SK-N-SH treated with all-trans-retinoic acid at 6 μM for 48 hours (cell line): Measurements from ENCODE around the gene FOXO3.

Experiments used
- ATAC-seq: fragments of 200-7000 bp; cut with Tn5 transposase; 3 replicates; pipeline ENCODE4 v1.9.1; 2020; ENCODE audit warnings: mild to moderate bottlenecking, moderate library complexity
- ARNTL ChIP-seq: fragments of 450-650 bp; formaldehyde crosslinking; IDR thresholded peaks from 2 replicates; pipeline ENCODE4 v1.5.0; 2020; ENCODE audit warnings: low read depth, mild to moderate bottlenecking, moderate library complexity, borderline replicate concordance
- BACH2 ChIP-seq: fragments of 250-450 bp; sonication (Bioruptor Pico); IDR thresholded peaks from 2 replicates; pipeline ENCODE4 v1.9.0; 2021; ENCODE audit warnings: mild to moderate bottlenecking, borderline replicate concordance
- CSDC2 ChIP-seq: fragments of 250-450 bp; sonication (Bioruptor Pico); IDR thresholded peaks from 2 replicates; pipeline ENCODE4 v1.5.0; 2020; ENCODE audit warnings: mild to moderate bottlenecking, moderate library complexity
- ESRRG ChIP-seq: fragments of 250-450 bp; sonication (Bioruptor Pico); IDR thresholded peaks from 2 replicates; pipeline ENCODE4 v1.6.1; 2021; ENCODE audit warnings: mild to moderate bottlenecking
- GLIS3 ChIP-seq: fragments of 250-450 bp; sonication (Bioruptor Pico); IDR thresholded peaks from 2 replicates; pipeline ENCODE4 v1.5.0; 2020; ENCODE audit warnings: mild to moderate bottlenecking, moderate library complexity
- ISL1 ChIP-seq: fragments of 250-450 bp; sonication (Bioruptor Pico); IDR thresholded peaks from 2 replicates; pipeline ENCODE4 v2.1.2; 2022; ENCODE audit warnings: mild to moderate bottlenecking, moderate library complexity
- PPARA ChIP-seq: fragments of 250-450 bp; sonication (Bioruptor Pico); IDR thresholded peaks from 2 replicates; pipeline ENCODE4 v1.5.0; 2020; ENCODE audit warnings: mild to moderate bottlenecking, borderline replicate concordance
- RARB ChIP-seq: fragments of 250-450 bp; sonication (Bioruptor Pico); IDR thresholded peaks from 2 replicates; pipeline ENCODE4 v1.8.0; 2021; ENCODE audit warnings: mild to moderate bottlenecking, moderate library complexity
- SNAI2 ChIP-seq: fragments of 250-450 bp; sonication (Bioruptor Pico); IDR thresholded peaks from 2 replicates; pipeline ENCODE4 v1.5.0; 2020; ENCODE audit warnings: mild to moderate bottlenecking, moderate library complexity
- TCF4 ChIP-seq: fragments of 250-450 bp; sonication (Bioruptor Pico); IDR thresholded peaks from 2 replicates; pipeline ENCODE4 v1.8.0; 2021; ENCODE audit warnings: mild to moderate bottlenecking, moderate library complexity, borderline replicate concordance
- TOX ChIP-seq: fragments of 250-450 bp; sonication (Bioruptor Pico); IDR thresholded peaks from 2 replicates; pipeline ENCODE4 v1.8.0; 2021; ENCODE audit warnings: mild to moderate bottlenecking, moderate library complexity, borderline replicate concordance
- ZC3H10 ChIP-seq: fragments of 250-450 bp; sonication (Bioruptor Pico); IDR thresholded peaks from 2 replicates; pipeline ENCODE4 v1.5.1; 2021; ENCODE audit warnings: mild to moderate bottlenecking, moderate library complexity
- ZNF565 ChIP-seq: fragments of 450-650 bp; formaldehyde crosslinking; conservative IDR thresholded peaks from 2 replicates; pipeline ENCODE4 v1.5.0; 2020; ENCODE audit warnings: low read depth, mild to moderate bottlenecking, moderate library complexity
- ZNF70 ChIP-seq: fragments of 450-650 bp; formaldehyde crosslinking; IDR thresholded peaks from 2 replicates; pipeline ENCODE4 v1.5.0; 2020; ENCODE audit warnings: mild to moderate bottlenecking, moderate library complexity
- TF ChIP-seq, protein P1 (sequence below): fragments of 250-450 bp; sonication (Bioruptor Pico); IDR thresholded peaks from 2 replicates; pipeline ENCODE4 v1.8.0; 2020; ENCODE audit warnings: mild to moderate bottlenecking, moderate library complexity, borderline replicate concordance
- TF ChIP-seq, protein P2 (sequence below): fragments of 250-450 bp; sonication (Bioruptor Pico); IDR thresholded peaks from 2 replicates; pipeline ENCODE4 v1.8.0; 2021; ENCODE audit warnings: low read depth, mild to moderate bottlenecking, moderate library complexity, borderline replicate concordance
- TF ChIP-seq, protein P3 (sequence below): fragments of 250-450 bp; sonication (Bioruptor Pico); IDR thresholded peaks from 2 replicates; pipeline ENCODE4 v1.5.0; 2020; ENCODE audit warnings: mild to moderate bottlenecking, moderate library complexity
- TF ChIP-seq, protein P4 (sequence below): fragments of 250-450 bp; sonication (Bioruptor Pico); IDR thresholded peaks from 2 replicates; pipeline ENCODE4 v1.5.1; 2020; ENCODE audit warnings: low read depth, mild to moderate bottlenecking, moderate library complexity

FOXO3 gene

DNA sequence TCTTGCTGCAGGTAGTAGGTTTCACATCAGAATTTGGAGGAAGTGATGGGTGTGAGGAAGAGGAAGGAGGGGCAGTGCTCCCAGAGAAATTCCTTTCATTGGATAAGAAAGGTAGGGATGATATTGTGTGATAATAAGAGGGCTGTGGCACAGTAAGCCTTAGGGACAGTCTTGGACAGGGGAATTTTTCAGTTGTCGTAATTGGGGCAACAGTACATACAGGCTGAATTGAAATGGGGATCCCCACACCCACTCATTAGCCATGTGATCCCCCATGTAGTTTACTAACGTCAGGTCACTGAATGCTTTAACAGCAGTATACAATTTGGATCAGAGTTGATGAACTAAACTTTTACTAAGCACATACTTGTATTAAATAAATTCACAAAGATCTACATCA lies 79.4 kb downstream of the FOXO3 start:
- no peak for ATAC-seq
- TF ChIP-seq, protein P1, sequence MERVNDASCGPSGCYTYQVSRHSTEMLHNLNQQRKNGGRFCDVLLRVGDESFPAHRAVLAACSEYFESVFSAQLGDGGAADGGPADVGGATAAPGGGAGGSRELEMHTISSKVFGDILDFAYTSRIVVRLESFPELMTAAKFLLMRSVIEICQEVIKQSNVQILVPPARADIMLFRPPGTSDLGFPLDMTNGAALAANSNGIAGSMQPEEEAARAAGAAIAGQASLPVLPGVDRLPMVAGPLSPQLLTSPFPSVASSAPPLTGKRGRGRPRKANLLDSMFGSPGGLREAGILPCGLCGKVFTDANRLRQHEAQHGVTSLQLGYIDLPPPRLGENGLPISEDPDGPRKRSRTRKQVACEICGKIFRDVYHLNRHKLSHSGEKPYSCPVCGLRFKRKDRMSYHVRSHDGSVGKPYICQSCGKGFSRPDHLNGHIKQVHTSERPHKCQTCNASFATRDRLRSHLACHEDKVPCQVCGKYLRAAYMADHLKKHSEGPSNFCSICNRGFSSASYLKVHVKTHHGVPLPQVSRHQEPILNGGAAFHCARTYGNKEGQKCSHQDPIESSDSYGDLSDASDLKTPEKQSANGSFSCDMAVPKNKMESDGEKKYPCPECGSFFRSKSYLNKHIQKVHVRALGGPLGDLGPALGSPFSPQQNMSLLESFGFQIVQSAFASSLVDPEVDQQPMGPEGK (CRISPR knock-in tag): no peak
- TF ChIP-seq ZNF565 (no peak), ESRRG (CRISPR knock-in tag) (no peak), ZNF70 (CRISPR knock-in tag) (no peak), CSDC2 (CRISPR knock-in tag) (no peak), GLIS3 (no peak), PPARA (CRISPR knock-in tag) (no peak), TOX (CRISPR knock-in tag) (no peak)
- TF ChIP-seq, protein P2, sequence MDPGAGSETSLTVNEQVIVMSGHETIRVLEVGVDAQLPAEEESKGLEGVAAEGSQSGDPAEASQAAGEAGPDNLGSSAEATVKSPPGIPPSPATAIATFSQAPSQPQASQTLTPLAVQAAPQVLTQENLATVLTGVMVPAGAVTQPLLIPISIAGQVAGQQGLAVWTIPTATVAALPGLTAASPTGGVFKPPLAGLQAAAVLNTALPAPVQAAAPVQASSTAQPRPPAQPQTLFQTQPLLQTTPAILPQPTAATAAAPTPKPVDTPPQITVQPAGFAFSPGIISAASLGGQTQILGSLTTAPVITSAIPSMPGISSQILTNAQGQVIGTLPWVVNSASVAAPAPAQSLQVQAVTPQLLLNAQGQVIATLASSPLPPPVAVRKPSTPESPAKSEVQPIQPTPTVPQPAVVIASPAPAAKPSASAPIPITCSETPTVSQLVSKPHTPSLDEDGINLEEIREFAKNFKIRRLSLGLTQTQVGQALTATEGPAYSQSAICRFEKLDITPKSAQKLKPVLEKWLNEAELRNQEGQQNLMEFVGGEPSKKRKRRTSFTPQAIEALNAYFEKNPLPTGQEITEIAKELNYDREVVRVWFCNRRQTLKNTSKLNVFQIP: no peak
- TF ChIP-seq, protein P3, sequence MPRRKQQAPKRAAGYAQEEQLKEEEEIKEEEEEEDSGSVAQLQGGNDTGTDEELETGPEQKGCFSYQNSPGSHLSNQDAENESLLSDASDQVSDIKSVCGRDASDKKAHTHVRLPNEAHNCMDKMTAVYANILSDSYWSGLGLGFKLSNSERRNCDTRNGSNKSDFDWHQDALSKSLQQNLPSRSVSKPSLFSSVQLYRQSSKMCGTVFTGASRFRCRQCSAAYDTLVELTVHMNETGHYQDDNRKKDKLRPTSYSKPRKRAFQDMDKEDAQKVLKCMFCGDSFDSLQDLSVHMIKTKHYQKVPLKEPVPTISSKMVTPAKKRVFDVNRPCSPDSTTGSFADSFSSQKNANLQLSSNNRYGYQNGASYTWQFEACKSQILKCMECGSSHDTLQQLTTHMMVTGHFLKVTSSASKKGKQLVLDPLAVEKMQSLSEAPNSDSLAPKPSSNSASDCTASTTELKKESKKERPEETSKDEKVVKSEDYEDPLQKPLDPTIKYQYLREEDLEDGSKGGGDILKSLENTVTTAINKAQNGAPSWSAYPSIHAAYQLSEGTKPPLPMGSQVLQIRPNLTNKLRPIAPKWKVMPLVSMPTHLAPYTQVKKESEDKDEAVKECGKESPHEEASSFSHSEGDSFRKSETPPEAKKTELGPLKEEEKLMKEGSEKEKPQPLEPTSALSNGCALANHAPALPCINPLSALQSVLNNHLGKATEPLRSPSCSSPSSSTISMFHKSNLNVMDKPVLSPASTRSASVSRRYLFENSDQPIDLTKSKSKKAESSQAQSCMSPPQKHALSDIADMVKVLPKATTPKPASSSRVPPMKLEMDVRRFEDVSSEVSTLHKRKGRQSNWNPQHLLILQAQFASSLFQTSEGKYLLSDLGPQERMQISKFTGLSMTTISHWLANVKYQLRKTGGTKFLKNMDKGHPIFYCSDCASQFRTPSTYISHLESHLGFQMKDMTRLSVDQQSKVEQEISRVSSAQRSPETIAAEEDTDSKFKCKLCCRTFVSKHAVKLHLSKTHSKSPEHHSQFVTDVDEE (CRISPR knock-in tag): no peak
- TF ChIP-seq, protein P4, sequence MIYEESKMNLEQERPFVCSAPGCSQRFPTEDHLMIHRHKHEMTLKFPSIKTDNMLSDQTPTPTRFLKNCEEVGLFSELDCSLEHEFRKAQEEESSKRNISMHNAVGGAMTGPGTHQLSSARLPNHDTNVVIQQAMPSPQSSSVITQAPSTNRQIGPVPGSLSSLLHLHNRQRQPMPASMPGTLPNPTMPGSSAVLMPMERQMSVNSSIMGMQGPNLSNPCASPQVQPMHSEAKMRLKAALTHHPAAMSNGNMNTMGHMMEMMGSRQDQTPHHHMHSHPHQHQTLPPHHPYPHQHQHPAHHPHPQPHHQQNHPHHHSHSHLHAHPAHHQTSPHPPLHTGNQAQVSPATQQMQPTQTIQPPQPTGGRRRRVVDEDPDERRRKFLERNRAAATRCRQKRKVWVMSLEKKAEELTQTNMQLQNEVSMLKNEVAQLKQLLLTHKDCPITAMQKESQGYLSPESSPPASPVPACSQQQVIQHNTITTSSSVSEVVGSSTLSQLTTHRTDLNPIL (CRISPR knock-in tag): no peak

DNA sequence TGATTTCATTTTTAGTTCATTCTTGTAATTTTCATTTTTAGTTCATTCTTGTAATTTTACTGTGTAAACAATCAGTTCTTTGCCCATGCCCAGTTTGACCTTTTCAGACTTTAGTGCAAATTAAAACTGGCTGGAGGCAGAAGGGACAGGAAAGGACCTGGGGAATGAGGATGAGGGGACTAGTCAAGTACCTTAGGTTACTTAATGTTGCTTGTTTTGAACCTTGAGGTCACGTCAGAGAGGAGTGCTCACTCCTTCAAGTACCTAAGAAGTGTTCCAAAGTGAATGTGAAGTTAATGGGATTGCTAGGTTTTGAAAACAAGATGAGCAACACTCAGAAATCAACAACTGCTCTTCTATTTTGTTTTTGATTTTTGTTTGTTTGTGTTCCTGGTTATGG lies 82.5 kb downstream of the FOXO3 start:
- ATAC-seq: no peak
- TF ChIP-seq ZNF70 (CRISPR knock-in tag) (no peak), ESRRG (CRISPR knock-in tag) (no peak), ZC3H10 (CRISPR knock-in tag) (no peak), ZNF565 (no peak), BACH2 (CRISPR knock-in tag) (no peak), TCF4 (CRISPR knock-in tag) (no peak), ARNTL (CRISPR knock-in tag) (no peak)
- TF ChIP-seq, protein P1 (CRISPR knock-in tag): no peak
- TF ChIP-seq, protein P2: no peak
- TF ChIP-seq, all 23 proteins: peak for 0

DNA sequence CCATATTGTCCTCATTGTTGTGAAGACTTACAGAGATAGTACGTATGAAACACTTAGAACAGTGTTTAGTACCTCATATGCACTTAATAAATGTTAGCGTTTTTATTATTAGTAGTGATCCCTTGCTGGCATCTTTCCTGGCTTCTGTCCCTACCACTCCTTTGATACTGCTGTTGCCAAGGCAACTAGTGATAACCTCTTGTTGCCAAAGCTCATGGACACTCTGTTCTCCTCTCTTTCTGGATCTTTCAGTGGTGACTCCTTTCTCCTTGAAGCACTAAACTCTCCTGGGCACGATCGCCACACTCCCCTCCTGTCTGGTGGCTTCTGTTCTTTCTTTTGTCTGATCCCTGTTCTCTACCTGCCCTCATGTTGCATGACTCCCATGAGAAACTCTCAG lies 83.5 kb downstream of the FOXO3 start:
- no peak for ATAC-seq
- TF ChIP-seq PPARA (CRISPR knock-in tag): no peak
- no peak for TF ChIP-seq GLIS3
- no peak for TF ChIP-seq ARNTL (CRISPR knock-in tag)
- TF ChIP-seq, protein P1 (CRISPR knock-in tag): no peak
- no peak for TF ChIP-seq TOX (CRISPR knock-in tag)
- TF ChIP-seq ZNF70 (CRISPR knock-in tag): no peak
- TF ChIP-seq SNAI2: no peak
- TF ChIP-seq TCF4 (CRISPR knock-in tag): no peak
- no peak for TF ChIP-seq ISL1 (CRISPR knock-in tag)
- no peak for TF ChIP-seq RARB (CRISPR knock-in tag)
- no peak for TF ChIP-seq BACH2 (CRISPR knock-in tag)
- TF ChIP-seq CSDC2 (CRISPR knock-in tag): no peak
- TF ChIP-seq, protein P3 (CRISPR knock-in tag): no peak
